SK-MEL-5 (cell line): ENCODE measurements around the gene HTR4. TPM values are rescaled to one million over a fixed set of nuclear protein-coding genes. Genes with fewer than 3 reads are reported as not detected.
"Not testable (repeated sequence)": the region's sequence is repeated elsewhere in the genome, so short reads cannot be mapped to it uniquely, and the experiment has no call there.

Source experiments
- DNase-seq: peaks from one replicate; pipeline ENCODE4 v3.0.0-alpha.2; 2016; ENCODE audit warnings: low read depth, low spot score
- in situ Hi-C: cut with HindIII; loops from 2 replicates; pipeline ENCODE4 v1.10.0; 2016; ENCODE audit warnings: low sequenced_read_pairs, high pct_unique_total_duplicates, low pct_unique_long_range_greater_than_20kb
- total RNA-seq: library from RNA; depleted of rRNA; stranded (reverse); fragments of >200 nt; shearing (Covaris generic); gene quantifications from 2 replicates; pipeline ENCODE4 v1.2.3, GENCODE V29; 2014

Gene HTR4
- total RNA-seq, 1 experiment from 2014 or later: not detected

DNA sequence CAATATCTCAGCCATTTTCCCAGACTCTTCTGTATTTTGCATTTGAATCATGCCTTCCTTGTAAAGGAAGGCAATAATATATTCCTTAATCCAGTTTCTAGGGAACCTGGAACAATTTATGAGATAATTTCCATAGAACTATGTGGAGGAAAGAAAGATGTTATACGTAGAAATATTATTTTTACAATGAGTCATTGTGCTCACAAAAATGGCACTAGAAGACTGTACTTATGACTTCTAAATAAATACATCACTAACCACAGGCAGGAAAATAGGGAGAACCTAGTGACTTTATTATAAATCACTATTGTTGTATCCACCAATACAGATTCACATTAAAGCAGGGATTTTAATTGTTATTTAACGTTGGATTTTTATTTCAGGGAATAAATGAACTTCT is 182.9 kb downstream of the HTR4 start:
- no peak for DNase-seq
- in situ Hi-C loops: no loop called here

DNA sequence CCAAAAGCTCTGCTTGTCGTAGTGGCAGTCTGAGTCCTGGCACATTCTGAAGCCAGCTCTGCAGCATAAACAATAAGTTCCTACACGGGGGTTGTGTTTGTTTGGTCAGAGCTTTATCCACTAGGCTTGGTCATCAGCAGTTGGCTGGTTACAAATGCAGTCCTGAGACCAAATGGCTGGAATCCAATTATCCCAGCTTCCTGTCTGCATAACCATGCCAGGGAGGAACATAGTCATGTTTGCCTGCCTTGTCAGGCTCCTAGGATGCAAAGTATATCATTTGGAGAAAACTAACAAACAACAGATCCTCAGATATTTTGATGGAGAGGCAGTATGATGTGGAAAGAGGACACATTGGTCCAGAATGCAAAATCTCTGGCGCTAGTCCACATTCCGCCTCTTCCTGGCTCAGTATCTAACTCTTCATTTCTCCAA is 184.8 kb downstream of the HTR4 start:
- no peak for DNase-seq
- in situ Hi-C loops: no loop called here

- DNase-seq, in situ Hi-C loops: not testable (repeated sequence)
Observed at GRCh38 chr5:148468746-148469145, 185.6 kb downstream of the HTR4 start.

- in situ Hi-C loops: no loop called here
- no peak for DNase-seq
Observed at GRCh38 chr5:148467958-148468357, 186.4 kb downstream of the HTR4 start.

DNA sequence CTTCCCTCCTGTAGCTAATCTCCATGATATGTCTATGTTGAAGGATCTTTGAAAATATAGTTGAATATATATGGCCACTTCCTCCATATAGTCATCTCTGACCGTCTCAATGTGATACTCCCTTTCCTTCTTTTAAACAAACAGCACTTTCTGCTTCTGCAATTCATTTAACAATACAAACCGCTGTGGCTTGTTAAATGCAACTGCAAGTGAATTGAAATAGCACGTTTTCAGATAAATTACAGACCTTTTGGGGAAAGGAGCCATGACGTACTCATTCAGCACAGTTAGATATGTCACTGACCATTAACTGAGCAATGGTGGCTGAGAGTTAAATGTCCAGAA is 188.1 kb downstream of the HTR4 start:
- no peak for DNase-seq
- in situ Hi-C loops: no loop called here

DNA sequence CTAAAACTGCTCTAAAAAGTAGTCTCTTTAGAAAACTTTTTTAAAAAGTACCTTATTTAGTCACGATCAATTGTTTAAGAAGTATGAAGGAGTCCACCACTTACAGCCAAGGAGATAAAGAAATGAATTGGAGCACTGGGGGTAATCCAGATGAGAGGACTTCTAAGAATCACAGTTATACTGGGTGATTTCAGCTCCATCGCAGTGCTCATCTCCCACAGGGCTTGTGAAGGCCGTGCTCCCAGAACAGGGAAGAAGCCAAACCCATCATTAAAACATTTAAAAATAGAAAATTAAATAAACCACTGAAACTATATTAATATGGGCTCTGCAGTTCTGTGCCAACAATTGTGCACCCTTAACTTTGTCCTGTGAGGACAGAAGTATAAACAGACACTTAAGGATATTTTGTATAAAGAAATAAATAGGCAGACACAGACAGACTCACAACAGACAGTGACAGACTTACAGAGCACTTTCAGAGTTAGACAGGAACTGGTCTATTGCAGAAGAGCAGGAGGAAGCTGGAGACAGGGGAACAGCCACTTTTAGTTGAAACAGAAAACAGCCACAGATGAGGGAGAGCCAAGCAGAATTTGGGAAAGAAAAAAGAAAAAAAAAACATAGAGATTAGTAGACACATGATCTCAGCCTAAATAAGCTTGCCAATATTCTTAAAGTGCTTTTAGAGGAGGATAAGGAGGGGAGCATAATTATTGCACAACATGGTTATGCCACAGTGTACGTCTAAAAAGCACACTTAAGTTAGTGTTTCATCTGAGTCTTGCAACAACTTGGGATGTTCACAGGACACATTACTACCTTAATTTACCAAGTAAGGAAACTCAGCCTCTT is 188.7 kb downstream of the HTR4 start:
- DNase-seq: no peak
- in situ Hi-C loops: no loop called here

- in situ Hi-C loops: no loop called here
- no peak for DNase-seq
Observed at GRCh38 chr5:148459669-148460068, 194.7 kb downstream of the HTR4 start.

DNA sequence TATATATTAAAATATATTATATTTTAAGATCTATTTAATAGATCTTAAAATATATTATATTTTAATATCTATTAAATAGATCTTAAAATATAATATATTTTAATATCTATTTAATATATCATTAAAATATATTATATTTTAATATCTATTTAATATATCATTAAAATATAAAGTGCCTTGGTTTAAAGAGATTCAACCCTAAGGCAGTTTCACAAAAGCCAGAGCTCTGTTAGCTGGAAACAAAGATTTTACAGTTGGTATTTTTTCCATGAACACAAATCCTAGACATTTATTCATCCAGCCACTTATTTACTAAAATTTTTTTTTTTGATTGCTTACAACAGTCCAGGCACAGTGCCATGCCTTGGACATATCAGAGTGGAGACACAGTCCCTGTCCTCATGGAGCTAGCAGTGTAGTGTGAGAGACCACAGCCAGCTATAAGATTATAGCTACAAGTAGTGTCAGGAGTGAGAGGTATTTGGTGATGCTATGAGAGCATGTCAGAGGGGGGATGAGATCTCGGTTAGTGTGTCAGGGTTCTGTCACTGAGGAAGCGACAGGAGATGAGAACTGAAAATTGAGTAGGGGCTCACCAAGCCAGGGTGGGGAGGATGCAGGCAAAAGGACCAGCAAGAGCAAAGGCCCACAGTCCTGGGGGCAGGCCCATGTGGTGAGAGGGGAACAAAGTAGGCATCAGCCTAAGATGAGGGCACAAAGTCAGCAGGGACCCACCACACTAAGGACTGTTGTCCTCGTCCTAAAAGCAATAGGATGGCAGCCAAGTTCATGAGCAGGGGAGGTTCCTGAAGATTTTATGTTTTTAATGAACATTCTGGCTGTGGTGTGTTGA is 196.1 kb downstream of the HTR4 start:
- in situ Hi-C loops: no loop called here

DNA sequence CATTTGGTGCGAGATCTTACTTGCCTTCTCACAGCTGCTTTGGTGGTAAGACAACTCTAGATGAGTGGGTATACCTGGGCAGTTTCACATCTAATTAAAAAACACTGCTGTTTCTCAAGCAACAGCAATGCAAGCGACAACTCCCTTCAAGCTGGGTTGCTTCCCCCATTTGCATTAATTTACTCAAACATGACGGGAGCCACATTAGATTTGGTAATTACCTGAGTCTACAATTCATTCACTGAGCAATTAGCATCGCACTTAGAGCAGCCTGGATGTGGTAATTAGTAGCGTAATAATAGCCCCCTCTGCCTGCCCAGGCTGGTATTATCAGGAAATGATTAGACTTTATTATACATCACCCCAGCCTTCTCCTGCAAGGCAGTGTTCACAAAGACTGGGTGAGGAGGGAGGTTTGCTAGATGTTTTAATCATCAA is 197.1 kb downstream of the HTR4 start:
- in situ Hi-C loops: no loop called here
- DNase-seq: peak; percentile 26

More for the DNA sequence above, 196.1 kb downstream of the HTR4 start:
- no peak for DNase-seq

- DNase-seq: peak; percentile 4
- in situ Hi-C loops: no loop called here
Observed at GRCh38 chr5:148455185-148455584, 199.1 kb downstream of the HTR4 start.

DNA sequence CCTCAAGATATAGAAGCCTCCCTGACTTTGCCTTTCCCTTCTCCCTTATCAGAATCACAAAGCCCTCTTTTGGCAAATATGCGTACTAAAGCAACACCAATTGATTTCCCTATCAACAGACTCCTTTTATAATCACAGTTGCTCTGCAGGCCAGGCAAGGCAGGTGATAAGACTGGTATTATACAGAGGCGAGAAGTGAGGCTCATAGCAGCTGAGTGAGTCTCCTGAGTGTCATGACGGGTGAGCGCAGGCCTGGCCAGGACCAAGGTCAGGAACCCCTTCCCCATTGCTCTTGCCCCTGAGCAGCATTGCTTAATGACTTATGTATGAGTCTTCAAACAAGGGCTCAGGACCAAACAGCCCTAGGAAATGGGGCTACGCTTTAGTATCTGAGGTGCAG is 199.8 kb downstream of the HTR4 start:
- DNase-seq: no peak
- in situ Hi-C loops: no loop called here

DNA sequence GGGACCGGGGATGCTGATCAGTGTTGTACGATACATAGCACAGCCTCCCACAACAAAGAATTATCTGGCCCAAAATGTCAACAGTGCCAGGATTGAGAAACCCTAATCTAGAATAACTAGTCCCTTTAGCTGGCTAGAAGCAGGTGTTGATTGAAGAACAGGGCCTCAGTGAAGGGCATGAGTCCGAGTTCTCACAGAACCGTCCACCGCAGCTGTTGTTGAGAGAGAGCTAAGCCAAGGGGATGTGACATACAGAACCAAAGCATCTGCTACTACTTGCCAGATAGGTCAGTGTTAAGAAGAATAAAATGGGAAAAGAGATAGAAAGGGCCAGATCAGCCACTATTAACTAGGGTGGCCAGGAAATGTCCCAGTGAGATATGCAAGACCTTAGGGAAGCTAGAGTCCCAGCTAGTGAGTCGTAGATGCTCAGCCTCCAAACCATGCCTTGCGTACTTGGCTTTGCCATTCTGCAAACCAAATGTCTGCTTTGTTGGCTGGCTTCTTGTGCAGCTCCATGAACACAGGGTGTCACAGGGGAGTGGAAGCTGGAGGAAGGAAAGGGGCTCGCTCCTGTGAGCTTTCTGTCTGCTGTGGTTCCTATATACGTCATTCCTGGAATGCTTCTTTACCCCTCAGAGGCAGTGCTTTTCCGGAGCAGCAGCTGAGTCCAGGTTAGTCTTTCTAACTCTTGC is 201.7 kb downstream of the HTR4 start:
- no peak for DNase-seq
- in situ Hi-C loops: no loop called here

GRCh38 chr5:148446611-148447010 is 207.7 kb downstream of the HTR4 start:
- in situ Hi-C loops: no loop called here
- no peak for DNase-seq

GRCh38 chr5:148445578-148445977 is 208.7 kb downstream of the HTR4 start:
- in situ Hi-C loops: no loop called here
- DNase-seq: no peak

DNA sequence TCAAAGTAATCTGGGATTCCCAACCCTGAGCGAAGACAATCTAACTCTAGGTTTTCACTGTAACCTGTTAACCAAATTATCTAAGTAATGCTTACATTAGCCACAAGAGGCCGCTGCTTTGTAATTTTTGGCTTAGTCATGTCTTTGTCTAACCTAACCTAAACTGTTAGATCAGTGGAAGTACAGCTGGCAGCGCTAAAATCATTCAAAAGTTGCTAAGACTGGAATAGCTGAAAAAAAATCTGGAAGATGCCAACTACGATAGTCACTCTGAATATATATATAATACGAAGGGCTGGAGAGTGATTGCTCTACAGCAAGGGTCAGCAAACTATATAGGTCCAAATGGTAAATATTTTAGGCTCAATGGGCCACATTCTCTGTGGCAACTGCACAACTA is 210.3 kb downstream of the HTR4 start:
- in situ Hi-C loops: no loop called here
- DNase-seq: peak; percentile 72

- no peak for DNase-seq
- in situ Hi-C loops: no loop called here
Observed at GRCh38 chr5:148443241-148443640, 211.1 kb downstream of the HTR4 start.

DNA sequence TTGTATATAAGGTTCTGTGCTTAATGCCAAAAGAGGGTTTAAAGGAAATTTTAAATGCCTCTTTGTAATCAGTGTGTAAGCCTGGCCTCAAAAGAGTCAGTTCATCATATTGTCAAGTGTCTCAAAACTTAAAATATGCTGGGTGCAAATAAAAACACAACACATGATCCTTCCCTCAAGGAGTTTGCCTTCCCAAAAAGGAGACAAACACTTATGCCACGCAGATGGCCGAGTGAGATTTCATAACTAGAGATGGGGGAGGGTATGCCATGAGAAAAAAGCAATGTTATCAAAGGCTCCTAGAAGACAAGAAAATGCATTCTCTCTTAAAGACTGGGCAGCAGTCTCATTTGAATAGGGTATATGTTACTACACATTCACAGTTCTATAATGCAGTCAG is 215.4 kb downstream of the HTR4 start:
- in situ Hi-C loops: no loop called here
- DNase-seq: no peak

GRCh38 chr5:148437249-148437648 is 217.1 kb downstream of the HTR4 start:
- DNase-seq: no peak
- in situ Hi-C loops: no loop called here
